Measurements from ENCODE around the gene ZNF79. TPM values are rescaled to one million over a fixed set of nuclear protein-coding genes. Genes with fewer than 3 reads are reported as not detected.

ZNF79 gene
- polyA plus RNA-seq, 1 donor: 5.7 TPM

DNA sequence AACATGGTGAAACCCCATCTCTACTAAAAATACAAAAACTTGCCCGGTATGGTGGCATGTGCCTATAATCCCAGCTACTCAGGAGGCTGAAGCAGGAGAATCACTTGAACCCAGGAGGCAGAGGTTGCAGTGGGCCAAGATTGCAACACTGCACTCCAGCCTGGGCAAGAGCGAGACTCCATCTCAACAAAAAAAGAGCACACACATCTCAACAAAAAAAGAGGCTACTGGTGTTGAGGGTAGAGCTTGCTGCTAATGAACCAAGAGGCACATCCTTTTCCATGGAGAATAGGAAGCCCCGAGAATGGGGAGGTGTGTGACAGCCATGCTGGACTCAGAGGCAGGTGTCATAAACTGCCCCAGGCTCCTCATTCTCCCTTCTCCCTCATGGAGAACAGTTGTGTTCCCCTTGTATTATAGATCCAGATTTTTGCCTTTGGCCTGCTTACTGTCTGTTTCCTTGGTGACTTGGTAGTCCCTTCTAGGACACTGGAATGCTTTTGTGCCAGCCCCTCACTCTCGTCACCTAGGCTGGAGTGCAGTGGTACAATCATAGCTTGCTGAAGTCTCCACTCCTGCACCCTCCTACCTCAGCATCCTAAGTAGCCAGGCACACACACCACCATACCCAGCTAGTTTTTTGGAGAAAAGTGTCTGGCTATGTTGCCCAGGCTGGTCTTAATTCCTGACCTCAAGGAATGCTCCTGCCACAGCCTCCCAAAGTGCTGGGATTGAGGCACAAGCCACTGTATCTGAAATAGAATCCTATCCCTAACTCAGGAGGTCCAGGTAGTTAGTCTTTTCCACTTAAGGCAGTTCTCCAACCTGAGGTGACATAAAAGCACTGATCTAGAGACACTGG is 21.9 kb downstream of the ZNF79 start:
- no CpG with 5 or more reads among the region's 4 CpGs for WGBS (ENCODE audit: insufficient coverage, low lambda C conversion rate)
- DNase-seq: no peak
- peaks cover 69% of the 10 kb centered on the region for H3K36me3 ChIP-seq (ENCODE audit: control insufficient read depth, insufficient read depth, low read length)
- peaks cover 5% of the 10 kb centered on the region for H3K4me1 ChIP-seq (ENCODE audit: control insufficient read depth, insufficient read depth, low read length)
- H3K9me3 ChIP-seq (ENCODE audit: control insufficient read depth, low read depth, low read length): no peaks in the 10 kb centered on the region
- no peaks in the 10 kb centered on the region for H3K27me3 ChIP-seq (ENCODE audit: control insufficient read depth, insufficient read depth, low read length)
- no peak overlapping the region for H3K4me3 ChIP-seq (ENCODE audit: low read length)
- H3K27ac ChIP-seq (ENCODE audit: low read length): no peak overlapping the region

DNA sequence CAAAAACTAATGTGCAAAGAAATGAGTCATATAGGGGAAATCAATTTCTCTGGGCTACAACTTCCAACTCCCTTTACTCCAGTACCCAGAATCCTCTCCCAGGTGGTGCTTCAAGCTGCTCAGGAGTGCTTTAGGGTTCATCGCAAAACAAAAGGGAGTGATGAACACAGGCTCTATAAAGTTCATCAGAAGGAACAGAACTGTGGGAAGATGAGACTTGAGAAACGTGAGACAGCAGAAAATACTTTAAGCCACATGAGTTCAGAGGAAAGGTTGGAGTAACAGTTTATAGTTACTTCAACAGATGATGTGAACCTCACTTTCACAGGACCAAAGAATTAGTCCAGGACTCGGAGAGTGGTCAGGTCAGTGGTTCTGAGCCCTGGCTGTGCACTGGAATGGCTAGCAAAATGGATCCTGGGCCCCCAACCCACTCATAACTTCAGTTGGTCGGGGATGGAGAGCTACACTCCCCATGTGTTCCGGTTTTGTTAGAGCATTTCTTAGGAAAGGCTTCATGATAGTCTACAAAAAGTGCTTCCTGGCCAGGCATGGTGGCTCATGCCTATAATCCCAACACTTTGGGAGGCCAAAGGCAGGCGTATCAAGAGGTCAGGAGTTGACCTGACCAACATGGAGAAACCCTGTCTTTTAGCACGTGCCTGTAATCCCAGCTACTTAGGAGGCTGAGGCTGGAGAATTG is 22.7 kb downstream of the ZNF79 start:
- Histone ChIP-seq H3K9me3 (ENCODE audit: control insufficient read depth, low read depth, low read length) (peaks cover 2% of the 10 kb centered on the region), H3K4me3 (ENCODE audit: low read length) (no peak overlapping the region), H3K36me3 (ENCODE audit: control insufficient read depth, insufficient read depth, low read length) (peaks cover 65% of the 10 kb centered on the region), H3K27me3 (ENCODE audit: control insufficient read depth, insufficient read depth, low read length) (no peaks in the 10 kb centered on the region), H3K4me1 (ENCODE audit: control insufficient read depth, insufficient read depth, low read length) (peaks cover 6% of the 10 kb centered on the region), H3K27ac (ENCODE audit: low read length) (no peak overlapping the region)
- WGBS (ENCODE audit: insufficient coverage, low lambda C conversion rate): 80% methylated on average over 1 of the region's 7 CpGs
- DNase-seq: no peak

DNA sequence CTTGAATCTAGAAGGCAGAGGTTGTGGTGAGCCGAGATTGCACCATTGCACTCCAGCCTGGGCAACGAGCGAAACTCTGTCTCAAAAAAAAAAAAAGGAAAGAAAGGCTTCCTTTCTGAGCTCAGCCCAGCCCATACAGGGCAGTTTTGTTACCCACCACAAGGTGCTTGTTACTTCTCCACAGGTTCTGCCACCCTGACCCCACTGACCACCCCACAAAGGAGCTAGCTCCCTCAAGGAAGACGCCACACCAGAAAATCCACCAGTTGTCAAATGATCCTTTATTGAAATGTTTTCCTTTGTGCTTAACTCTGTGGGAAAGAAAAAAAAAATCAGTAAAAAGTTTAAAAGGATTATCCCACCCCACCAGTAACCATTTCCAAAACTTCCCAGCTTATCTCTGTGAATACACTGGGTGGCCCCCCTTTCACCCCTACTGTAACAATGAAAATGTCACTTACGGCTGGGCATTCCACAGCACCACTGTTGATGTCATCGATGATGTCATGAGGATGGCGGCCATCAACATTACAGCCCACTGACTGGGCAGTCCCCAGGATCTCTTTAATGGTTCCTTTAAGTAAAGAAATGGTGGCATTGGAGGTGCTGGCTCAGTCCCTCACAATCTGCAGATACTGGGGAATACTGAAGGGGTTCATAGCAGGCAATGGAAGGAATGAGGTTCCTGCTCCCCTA is 23.4 kb downstream of the ZNF79 start:
- Histone ChIP-seq H3K27ac (ENCODE audit: low read length) (no peak overlapping the region), H3K4me1 (ENCODE audit: control insufficient read depth, insufficient read depth, low read length) (peaks cover 13% of the 10 kb centered on the region), H3K27me3 (ENCODE audit: control insufficient read depth, insufficient read depth, low read length) (no peaks in the 10 kb centered on the region), H3K4me3 (ENCODE audit: low read length) (no peak overlapping the region), H3K9me3 (ENCODE audit: control insufficient read depth, low read depth, low read length) (peaks cover 2% of the 10 kb centered on the region), H3K36me3 (ENCODE audit: control insufficient read depth, insufficient read depth, low read length) (peaks cover 62% of the 10 kb centered on the region)
- WGBS (ENCODE audit: insufficient coverage, low lambda C conversion rate): no CpG with 5 or more reads among the region's 7 CpGs
- no peak for DNase-seq

DNA sequence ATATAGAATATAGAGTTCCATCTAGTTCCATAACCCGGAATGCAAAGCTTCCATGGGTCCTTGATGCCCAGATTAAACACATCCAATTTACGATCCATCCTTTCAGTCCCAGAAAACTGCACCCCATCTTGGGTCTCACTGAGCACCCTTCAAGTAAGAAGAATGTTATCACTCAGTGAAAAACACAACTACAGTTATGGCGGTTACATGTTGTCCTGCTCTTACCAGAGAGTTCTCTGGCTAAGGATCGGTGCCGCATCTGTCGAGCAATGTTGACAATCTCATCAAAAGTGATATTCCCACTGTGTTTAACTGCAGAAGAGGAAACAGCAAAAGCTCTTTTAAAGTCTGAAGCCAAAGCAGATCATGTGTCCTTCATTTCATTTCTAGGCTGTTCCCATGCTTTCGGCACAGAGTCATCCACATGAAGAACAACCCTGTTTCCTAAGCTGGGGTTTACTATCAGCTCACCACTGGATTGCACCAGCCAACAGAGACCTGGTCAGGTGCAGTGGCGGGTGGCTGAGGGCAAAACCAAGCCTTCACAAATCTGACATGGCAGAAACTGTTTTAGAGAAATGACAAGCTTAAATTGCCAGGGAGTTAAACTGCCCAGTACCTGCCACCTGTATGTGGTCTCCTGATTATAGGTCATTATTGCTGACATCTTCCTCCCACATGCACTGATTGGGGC is 24.1 kb downstream of the ZNF79 start:
- H3K27me3 ChIP-seq (ENCODE audit: control insufficient read depth, insufficient read depth, low read length): no peaks in the 10 kb centered on the region
- peaks cover 2% of the 10 kb centered on the region for H3K9me3 ChIP-seq (ENCODE audit: control insufficient read depth, low read depth, low read length)
- DNase-seq: peak in 1 of 2 donors; percentile 20
- H3K27ac ChIP-seq (ENCODE audit: low read length): no peak overlapping the region
- peak overlapping the region; percentile 80 for H3K4me3 ChIP-seq (ENCODE audit: low read length)
- H3K4me1 ChIP-seq (ENCODE audit: control insufficient read depth, insufficient read depth, low read length): peaks cover 15% of the 10 kb centered on the region
- peaks cover 62% of the 10 kb centered on the region for H3K36me3 ChIP-seq (ENCODE audit: control insufficient read depth, insufficient read depth, low read length)
- no CpG with 5 or more reads among the region's 8 CpGs for WGBS (ENCODE audit: insufficient coverage, low lambda C conversion rate)

DNA sequence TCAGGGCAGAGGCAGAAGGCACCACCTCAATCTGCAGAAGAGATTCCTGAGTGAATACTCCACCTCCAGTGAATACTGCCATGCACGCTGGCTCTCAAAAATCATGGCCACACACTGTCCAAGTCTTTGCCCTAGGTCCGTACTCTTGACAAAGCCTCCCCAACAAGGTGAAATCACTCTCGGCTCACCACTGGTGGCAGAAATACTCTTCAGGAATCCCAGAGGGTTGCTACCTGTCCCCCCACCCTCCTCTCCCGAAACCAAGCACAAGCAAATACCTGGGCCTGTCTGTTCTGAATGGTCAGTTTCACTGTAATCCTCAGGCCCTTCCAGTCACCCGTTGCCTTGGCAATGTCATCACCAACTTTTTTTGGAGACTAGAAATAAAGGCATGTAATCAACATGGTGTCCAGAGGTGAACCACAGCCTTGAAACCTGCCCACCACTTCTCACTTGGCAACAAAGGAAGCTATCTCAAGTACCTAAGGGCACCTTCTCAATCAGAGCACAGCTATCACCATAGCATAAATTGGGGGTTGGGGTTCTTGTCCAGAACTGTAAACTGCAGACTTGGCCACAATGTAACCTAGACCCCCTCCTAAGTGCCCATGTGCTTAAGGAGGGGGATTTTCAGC is 25.3 kb downstream of the ZNF79 start:
- H3K27me3 ChIP-seq (ENCODE audit: control insufficient read depth, insufficient read depth, low read length): no peaks in the 10 kb centered on the region
- peaks cover 2% of the 10 kb centered on the region for H3K9me3 ChIP-seq (ENCODE audit: control insufficient read depth, low read depth, low read length)
- peak overlapping the region; percentile 94 for H3K27ac ChIP-seq (ENCODE audit: low read length)
- no CpG with 5 or more reads among the region's 5 CpGs for WGBS (ENCODE audit: insufficient coverage, low lambda C conversion rate)
- peaks cover 56% of the 10 kb centered on the region for H3K36me3 ChIP-seq (ENCODE audit: control insufficient read depth, insufficient read depth, low read length)
- peaks cover 15% of the 10 kb centered on the region for H3K4me1 ChIP-seq (ENCODE audit: control insufficient read depth, insufficient read depth, low read length)
- peak overlapping the region; percentile 80 for H3K4me3 ChIP-seq (ENCODE audit: low read length)
- no peak for DNase-seq

DNA sequence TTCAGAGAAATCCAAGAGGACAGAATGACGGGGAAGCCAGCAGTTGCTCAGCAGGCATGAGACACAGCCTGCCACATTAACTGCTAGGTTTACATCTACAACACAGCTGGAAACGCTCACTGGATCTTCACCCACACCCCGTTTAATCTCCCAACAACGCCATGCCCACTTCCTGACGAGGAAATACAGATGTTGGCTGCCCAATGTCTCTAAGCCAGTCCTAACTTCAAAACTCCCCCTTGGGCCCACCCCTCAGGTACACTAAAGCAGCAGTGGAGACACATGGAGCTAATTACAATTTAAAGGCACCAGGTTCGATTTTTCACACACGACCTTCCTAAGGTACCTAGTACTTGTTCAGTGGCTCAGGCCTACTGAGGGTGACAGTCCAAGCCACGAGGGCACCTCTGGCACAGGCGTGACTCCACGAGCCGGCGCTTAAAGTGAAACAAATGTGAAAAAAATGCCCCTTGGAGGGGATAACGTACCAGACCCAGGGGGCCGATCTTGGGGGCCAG is 26.1 kb downstream of the ZNF79 start:
- Histone ChIP-seq H3K4me3 (ENCODE audit: low read length) (peak overlapping the region; percentile 80), H3K27me3 (ENCODE audit: control insufficient read depth, insufficient read depth, low read length) (no peaks in the 10 kb centered on the region), H3K36me3 (ENCODE audit: control insufficient read depth, insufficient read depth, low read length) (peaks cover 50% of the 10 kb centered on the region), H3K27ac (ENCODE audit: low read length) (peak overlapping the region; percentile 94), H3K9me3 (ENCODE audit: control insufficient read depth, low read depth, low read length) (peaks cover 2% of the 10 kb centered on the region), H3K4me1 (ENCODE audit: control insufficient read depth, insufficient read depth, low read length) (peaks cover 15% of the 10 kb centered on the region)
- peak; percentile 16 to 56 for DNase-seq
- no CpG with 5 or more reads among the region's 14 CpGs for WGBS (ENCODE audit: insufficient coverage, low lambda C conversion rate)

DNA sequence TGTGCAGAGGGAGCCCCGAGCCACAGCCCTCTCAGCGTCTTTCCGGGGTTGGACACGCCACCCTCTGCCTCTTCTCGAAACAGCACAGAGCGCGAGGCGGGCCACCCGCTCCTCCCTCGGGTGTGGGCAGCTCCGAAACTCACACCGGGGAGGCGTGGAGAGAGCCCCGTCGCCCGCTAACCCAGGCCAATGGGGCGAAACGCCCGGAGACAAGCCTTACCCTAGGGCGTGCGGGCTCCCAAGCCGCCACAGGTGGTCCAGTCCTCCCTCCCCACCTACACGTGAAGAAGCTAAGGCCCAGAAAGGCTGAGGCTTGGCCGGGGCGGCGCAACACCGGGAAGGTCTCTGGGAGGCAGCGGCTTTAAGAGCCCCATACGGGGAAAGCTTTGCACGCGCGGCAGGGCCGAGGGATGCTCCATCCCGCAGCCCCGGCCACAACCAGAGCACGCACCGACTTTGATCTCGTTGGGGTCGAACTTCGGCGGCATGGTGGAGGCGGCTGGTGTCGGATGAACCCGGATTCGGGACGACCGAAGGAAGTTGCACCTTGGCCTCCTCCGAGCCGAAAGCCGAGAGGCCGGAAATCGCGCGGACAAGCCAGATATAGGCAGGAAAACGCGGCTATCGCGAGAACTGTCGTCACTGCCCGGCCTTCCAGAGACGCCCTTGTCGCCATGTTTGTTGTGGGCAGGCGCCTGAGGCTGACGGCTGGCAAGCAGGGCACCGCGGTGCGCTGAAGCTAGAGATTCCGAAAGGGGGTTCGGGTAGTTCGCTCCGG is 26.8 kb downstream of the ZNF79 start, which contains the start of the genes LRSAM1 and RPL12:
TSS of gene LRSAM1 (plus strand) at position 681 of the 778 bp plus-strand sequence. CDS start 3,018 bp downstream, outside the sequence.
TSS of gene RPL12 (minus strand) at position 577 of the 778 bp plus-strand sequence. CDS start at position 488, 89 bp downstream.
- WGBS (ENCODE audit: insufficient coverage, low lambda C conversion rate): no CpG with 5 or more reads among the region's 71 CpGs

DNA sequence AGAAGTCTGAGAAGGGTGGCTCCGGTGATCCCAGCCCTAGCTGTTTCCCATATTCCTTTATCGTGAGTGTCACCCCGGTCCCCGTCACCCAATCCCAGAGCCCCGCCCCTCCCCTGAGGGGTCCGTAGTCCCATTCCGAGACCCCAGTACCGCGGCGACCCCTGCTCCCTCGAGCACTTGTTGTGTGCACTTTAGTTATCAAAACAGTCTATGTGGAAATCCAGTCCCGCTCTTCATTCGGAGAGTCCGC is 27.4 kb downstream of the ZNF79 start:
- no CpG with 5 or more reads among the region's 14 CpGs for WGBS (ENCODE audit: insufficient coverage, low lambda C conversion rate)

More for the DNA sequence above, 26.8 kb downstream of the ZNF79 start, which contains the start of the genes LRSAM1 and RPL12:
- peaks cover 47% of the 10 kb centered on the region for H3K36me3 ChIP-seq (ENCODE audit: control insufficient read depth, insufficient read depth, low read length)
- DNase-seq: peak; percentile 96
- peak within 1 kb of the TSS; percentile 80 for H3K4me3 ChIP-seq (ENCODE audit: low read length)
- peaks cover 2% of the 10 kb centered on the region for H3K9me3 ChIP-seq (ENCODE audit: control insufficient read depth, low read depth, low read length)
- peak within 1 kb of the TSS; percentile 94 for H3K27ac ChIP-seq (ENCODE audit: low read length)
- peaks cover 15% of the 10 kb centered on the region for H3K4me1 ChIP-seq (ENCODE audit: control insufficient read depth, insufficient read depth, low read length)
- no peaks in the 10 kb centered on the region for H3K27me3 ChIP-seq (ENCODE audit: control insufficient read depth, insufficient read depth, low read length)

More for the DNA sequence above, 27.4 kb downstream of the ZNF79 start:
- no peaks in the 10 kb centered on the region for H3K27me3 ChIP-seq (ENCODE audit: control insufficient read depth, insufficient read depth, low read length)
- H3K4me3 ChIP-seq (ENCODE audit: low read length): peak overlapping the region; percentile 80
- H3K4me1 ChIP-seq (ENCODE audit: control insufficient read depth, insufficient read depth, low read length): peaks cover 15% of the 10 kb centered on the region
- peak overlapping the region; percentile 94 for H3K27ac ChIP-seq (ENCODE audit: low read length)
- peaks cover 2% of the 10 kb centered on the region for H3K9me3 ChIP-seq (ENCODE audit: control insufficient read depth, low read depth, low read length)
- peaks cover 41% of the 10 kb centered on the region for H3K36me3 ChIP-seq (ENCODE audit: control insufficient read depth, insufficient read depth, low read length)
- DNase-seq: no peak

Measured in large intestine (tissue), 3 donors.